ENCODE data around the gene YIF1B. TPM values are rescaled to one million over a fixed set of nuclear protein-coding genes. Genes with fewer than 3 reads are reported as not detected.

YIF1B gene
- total RNA-seq, 3 donors from 2014 or later (not counting 1 experiment from before 2014, with no cell fraction given) = 23.2 to 28.4 (median 24.1) TPM

DNA sequence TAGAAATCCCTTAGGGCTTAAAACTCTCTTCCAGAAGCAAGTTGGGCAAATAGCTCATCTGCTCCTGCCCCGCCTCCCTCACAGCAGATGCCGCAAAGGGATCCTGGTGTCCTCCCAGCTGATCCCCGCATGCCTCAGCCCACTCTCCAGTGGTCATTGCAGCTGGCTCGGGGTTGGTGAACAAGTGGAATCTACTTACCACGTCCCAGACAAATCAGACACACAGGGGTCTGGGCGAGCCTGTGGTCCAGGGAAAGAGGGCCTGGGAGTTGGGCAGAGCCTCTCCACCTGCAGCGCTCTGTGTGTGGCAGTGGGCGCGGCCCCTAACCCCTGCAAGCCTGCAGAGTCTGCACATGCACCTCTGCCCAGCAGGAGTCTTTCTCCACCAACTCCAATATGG lies 22.5 kb downstream of the YIF1B start:
- DNase-seq (no peak), ATAC-seq (no peak)
- peaks cover 7% of the 10 kb centered on the region for H3K4me1 ChIP-seq (ENCODE audit: control insufficient read depth, insufficient read depth, low read length)
- no peaks in the 10 kb centered on the region for H3K9me3 ChIP-seq (ENCODE audit: control insufficient read depth, insufficient read depth, low read length)
- 91% methylated on average over 9 of the region's 9 CpGs for WGBS (ENCODE audit: insufficient coverage)
- no peak overlapping the region for H3K27ac Mint-ChIP-seq
- H3K36me3 Mint-ChIP-seq = no peaks in the 10 kb centered on the region
- TF ChIP-seq, protein P1, sequence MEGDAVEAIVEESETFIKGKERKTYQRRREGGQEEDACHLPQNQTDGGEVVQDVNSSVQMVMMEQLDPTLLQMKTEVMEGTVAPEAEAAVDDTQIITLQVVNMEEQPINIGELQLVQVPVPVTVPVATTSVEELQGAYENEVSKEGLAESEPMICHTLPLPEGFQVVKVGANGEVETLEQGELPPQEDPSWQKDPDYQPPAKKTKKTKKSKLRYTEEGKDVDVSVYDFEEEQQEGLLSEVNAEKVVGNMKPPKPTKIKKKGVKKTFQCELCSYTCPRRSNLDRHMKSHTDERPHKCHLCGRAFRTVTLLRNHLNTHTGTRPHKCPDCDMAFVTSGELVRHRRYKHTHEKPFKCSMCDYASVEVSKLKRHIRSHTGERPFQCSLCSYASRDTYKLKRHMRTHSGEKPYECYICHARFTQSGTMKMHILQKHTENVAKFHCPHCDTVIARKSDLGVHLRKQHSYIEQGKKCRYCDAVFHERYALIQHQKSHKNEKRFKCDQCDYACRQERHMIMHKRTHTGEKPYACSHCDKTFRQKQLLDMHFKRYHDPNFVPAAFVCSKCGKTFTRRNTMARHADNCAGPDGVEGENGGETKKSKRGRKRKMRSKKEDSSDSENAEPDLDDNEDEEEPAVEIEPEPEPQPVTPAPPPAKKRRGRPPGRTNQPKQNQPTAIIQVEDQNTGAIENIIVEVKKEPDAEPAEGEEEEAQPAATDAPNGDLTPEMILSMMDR (IDR thresholded peaks at IDR 0.05) = no peak
- no peak overlapping the region for H3K4me3 Mint-ChIP-seq
- H3K27me3 ChIP-seq (ENCODE audit: control insufficient read depth, insufficient read depth, low read length) = no peaks in the 10 kb centered on the region
- H3K4me1 Mint-ChIP-seq = no peaks in the 10 kb centered on the region
- no peaks in the 10 kb centered on the region for H3K9me3 Mint-ChIP-seq
- no peak overlapping the region for H3K4me3 ChIP-seq (ENCODE audit: low read length)
- H3K27me3 Mint-ChIP-seq (ENCODE audit: low read depth in 2 of 2) = no peaks in the 10 kb centered on the region
- intact Hi-C loops (cut with micrococcal nuclease) = no loop called here
- no peak overlapping the region for H3K27ac ChIP-seq (ENCODE audit: low read length)
- H3K36me3 ChIP-seq (ENCODE audit: control insufficient read depth, insufficient read depth, low read length) = no peaks in the 10 kb centered on the region

- H3K4me3 Mint-ChIP-seq = no peak overlapping the region
- TF ChIP-seq, protein P1 (IDR thresholded peaks at IDR 0.05) = no peak
- Histone ChIP-seq H3K36me3 (ENCODE audit: control insufficient read depth, insufficient read depth, low read length) (no peaks in the 10 kb centered on the region), H3K9me3 (ENCODE audit: control insufficient read depth, insufficient read depth, low read length) (no peaks in the 10 kb centered on the region), H3K27ac (ENCODE audit: low read length) (no peak overlapping the region), H3K27me3 (ENCODE audit: control insufficient read depth, insufficient read depth, low read length) (no peaks in the 10 kb centered on the region), H3K4me1 (ENCODE audit: control insufficient read depth, insufficient read depth, low read length) (peaks cover 9% of the 10 kb centered on the region), H3K4me3 (ENCODE audit: low read length) (no peak overlapping the region)
- ATAC-seq (no peak), DNase-seq (no peak)
- no peak overlapping the region for H3K27ac Mint-ChIP-seq
- no peaks in the 10 kb centered on the region for H3K4me1 Mint-ChIP-seq
- H3K9me3 Mint-ChIP-seq = no peaks in the 10 kb centered on the region
- WGBS (ENCODE audit: insufficient coverage) = 87% methylated on average over 15 of the region's 15 CpGs
- H3K36me3 Mint-ChIP-seq = no peaks in the 10 kb centered on the region
- no peaks in the 10 kb centered on the region for H3K27me3 Mint-ChIP-seq (ENCODE audit: low read depth in 2 of 2)
- intact Hi-C loops (cut with micrococcal nuclease) = no loop called here
Measured at GRCh38 chr19:38291855-38292254, 23.9 kb downstream of the YIF1B start.

GRCh38 chr19:38290631-38291147 lies 25.1 kb downstream of the YIF1B start:
- Histone ChIP-seq H3K4me1 (ENCODE audit: control insufficient read depth, insufficient read depth, low read length) (peaks cover 9% of the 10 kb centered on the region), H3K9me3 (ENCODE audit: control insufficient read depth, insufficient read depth, low read length) (no peaks in the 10 kb centered on the region), H3K27me3 (ENCODE audit: control insufficient read depth, insufficient read depth, low read length) (no peaks in the 10 kb centered on the region), H3K36me3 (ENCODE audit: control insufficient read depth, insufficient read depth, low read length) (no peaks in the 10 kb centered on the region), H3K27ac (ENCODE audit: low read length) (no peak overlapping the region), H3K4me3 (ENCODE audit: low read length) (no peak overlapping the region)
- Mint-ChIP-seq H3K27me3 (ENCODE audit: low read depth in 2 of 2) (no peaks in the 10 kb centered on the region), H3K4me3 (no peak overlapping the region), H3K4me1 (no peaks in the 10 kb centered on the region), H3K27ac (no peak overlapping the region), H3K36me3 (no peaks in the 10 kb centered on the region), H3K9me3 (no peaks in the 10 kb centered on the region)
- 87% methylated on average over 13 of the region's 13 CpGs for WGBS (ENCODE audit: insufficient coverage)
- intact Hi-C loops (cut with micrococcal nuclease) = no loop called here
- DNase-seq = no peak
- ATAC-seq = no peak
- TF ChIP-seq, protein P1 (IDR thresholded peaks at IDR 0.05) = no peak

DNA sequence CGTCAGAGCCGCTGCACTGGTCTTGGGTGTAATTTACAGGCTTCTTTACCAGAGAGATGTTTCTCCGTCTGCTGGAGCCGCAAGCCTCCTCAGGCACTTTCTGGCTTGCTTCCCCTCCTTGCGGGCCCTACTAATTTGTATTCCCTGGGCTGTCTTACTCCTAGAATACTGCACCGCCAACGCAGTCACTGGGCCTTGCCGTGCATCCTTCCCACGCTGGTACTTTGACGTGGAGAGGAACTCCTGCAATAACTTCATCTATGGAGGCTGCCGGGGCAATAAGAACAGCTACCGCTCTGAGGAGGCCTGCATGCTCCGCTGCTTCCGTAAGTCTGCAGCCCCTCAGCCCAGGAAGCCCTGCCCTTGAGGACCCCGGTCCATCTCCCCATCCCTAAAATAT lies 25.8 kb downstream of the YIF1B start:
- TF ChIP-seq, protein P1 (IDR thresholded peaks at IDR 0.05) = no peak
- Mint-ChIP-seq H3K9me3 (no peaks in the 10 kb centered on the region), H3K27me3 (ENCODE audit: low read depth in 2 of 2) (no peaks in the 10 kb centered on the region), H3K4me3 (no peak overlapping the region), H3K27ac (no peak overlapping the region), H3K36me3 (no peaks in the 10 kb centered on the region), H3K4me1 (no peaks in the 10 kb centered on the region)
- Histone ChIP-seq H3K27ac (ENCODE audit: low read length) (no peak overlapping the region), H3K36me3 (ENCODE audit: control insufficient read depth, insufficient read depth, low read length) (no peaks in the 10 kb centered on the region), H3K4me3 (ENCODE audit: low read length) (no peak overlapping the region), H3K4me1 (ENCODE audit: control insufficient read depth, insufficient read depth, low read length) (peaks cover 9% of the 10 kb centered on the region), H3K27me3 (ENCODE audit: control insufficient read depth, insufficient read depth, low read length) (no peaks in the 10 kb centered on the region), H3K9me3 (ENCODE audit: control insufficient read depth, insufficient read depth, low read length) (no peaks in the 10 kb centered on the region)
- 96% methylated on average over 15 of the region's 15 CpGs for WGBS (ENCODE audit: insufficient coverage)
- no peak for ATAC-seq
- no peak for DNase-seq
- intact Hi-C loops (cut with micrococcal nuclease) = no loop called here

All from natural killer cell (primary cell).